H9 (cell line): ENCODE results near the gene MOBP. TPM values are rescaled to one million over a fixed set of nuclear protein-coding genes. Genes with fewer than 3 reads are reported as not detected.

Experiments used
- DNase-seq: peaks from one replicate; pipeline ENCODE4 v3.0.0-alpha.2; 2017
- H2AFZ ChIP-seq: one replicate; pipeline ENCODE4 v1.6.1; 2013; ENCODE audit warnings: mild to moderate bottlenecking, low read length, control low read depth, moderate library complexity
- H2AK5ac ChIP-seq: 2 replicates; pipeline ENCODE4 v1.6.1; 2013; ENCODE audit warnings: low read length, control low read depth, mixed read lengths; ENCODE audit not compliant: insufficient read length
- H2BK120ac ChIP-seq: one replicate; pipeline ENCODE4 v1.6.1; 2013; ENCODE audit warnings: low read depth, mild to moderate bottlenecking, low read length, control low read depth, inconsistent platforms; ENCODE audit not compliant: poor library complexity, severe bottlenecking
- H2BK12ac ChIP-seq: 2 replicates; pipeline ENCODE4 v1.6.1; 2013; ENCODE audit warnings: low read length, control low read depth, mixed read lengths, low read depth; ENCODE audit not compliant: insufficient read length
- H2BK15ac ChIP-seq: 2 replicates; pipeline ENCODE4 v1.6.1; 2013; ENCODE audit warnings: low read depth, low read length, control low read depth
- H2BK20ac ChIP-seq: one replicate; pipeline ENCODE4 v1.6.1; 2013; ENCODE audit warnings: low read depth, mild to moderate bottlenecking, low read length, control low read depth, inconsistent platforms; ENCODE audit not compliant: poor library complexity, severe bottlenecking
- H2BK5ac ChIP-seq: 2 replicates; pipeline ENCODE4 v1.6.1; 2013; ENCODE audit warnings: low read length, control low read depth, mixed read lengths; ENCODE audit not compliant: insufficient read length
- H3K14ac ChIP-seq: 2 replicates; pipeline ENCODE4 v1.6.1; 2013; ENCODE audit warnings: low read length, control low read depth; ENCODE audit not compliant: insufficient read depth
- H3K18ac ChIP-seq: 2 replicates; pipeline ENCODE4 v1.6.1; 2013; ENCODE audit warnings: low read depth, mild to moderate bottlenecking, mixed read lengths, low read length, control low read depth; ENCODE audit not compliant: insufficient read length
- H3K23ac ChIP-seq: 2 replicates; pipeline ENCODE4 v1.6.1; 2013; ENCODE audit warnings: low read length, control low read depth, mixed read lengths, low read depth; ENCODE audit not compliant: insufficient read length
- H3K23me2 ChIP-seq: 2 replicates; pipeline ENCODE4 v1.6.1; 2013; ENCODE audit warnings: low read depth, mild to moderate bottlenecking, mixed read lengths, low read length, control low read depth; ENCODE audit not compliant: insufficient read length, poor library complexity, severe bottlenecking
- H3K27ac ChIP-seq: 2 replicates; pipeline ENCODE4 v1.5.1; 2013; ENCODE audit warnings: low read length, control low read depth, mixed read lengths, low read depth; ENCODE audit not compliant: insufficient read length
- H3K27me3 ChIP-seq: 2 replicates; pipeline ENCODE4 v1.6.1; 2013; ENCODE audit warnings: low read length, control low read depth, inconsistent platforms; ENCODE audit not compliant: insufficient read depth
- H3K4ac ChIP-seq: 2 replicates; pipeline ENCODE4 v1.6.1; 2013; ENCODE audit warnings: low read depth, mild to moderate bottlenecking, control low read depth, inconsistent platforms, low read length, moderate library complexity
- H3K4me1 ChIP-seq: 2 replicates; pipeline ENCODE4 v1.6.1; 2013; ENCODE audit warnings: low read length, control low read depth, inconsistent platforms; ENCODE audit not compliant: insufficient read depth
- H3K4me2 ChIP-seq: 2 replicates; pipeline ENCODE4 v1.6.1; 2013; ENCODE audit warnings: low read length, control low read depth, mixed read lengths; ENCODE audit not compliant: insufficient read length, insufficient read depth
- H3K56ac ChIP-seq: 2 replicates; pipeline ENCODE4 v1.6.1; 2013; ENCODE audit warnings: low read depth, mild to moderate bottlenecking, mixed read lengths, low read length, control low read depth; ENCODE audit not compliant: insufficient read length
- H3K79me1 ChIP-seq: 2 replicates; pipeline ENCODE4 v1.6.1; 2013; ENCODE audit warnings: low read depth, mild to moderate bottlenecking, moderate library complexity, low read length, control low read depth, inconsistent platforms; ENCODE audit not compliant: insufficient read depth, poor library complexity, severe bottlenecking
- H3K79me2 ChIP-seq: 2 replicates; pipeline ENCODE4 v1.6.1; 2013; ENCODE audit warnings: low read length, control low read depth, inconsistent platforms; ENCODE audit not compliant: insufficient read depth
- H3K9ac ChIP-seq: 2 replicates; pipeline ENCODE4 v1.6.1; 2013; ENCODE audit warnings: low read length, control low read depth, mixed read lengths; ENCODE audit not compliant: insufficient read length; ENCODE audit errors: extremely low read depth
- H3K9me3 ChIP-seq: one replicate; pipeline ENCODE4 v1.6.1; 2013; ENCODE audit warnings: low read depth, low read length, inconsistent platforms; ENCODE audit not compliant: control insufficient read depth
- H3T11ph ChIP-seq: one replicate; pipeline ENCODE4 v1.6.1; 2013; ENCODE audit warnings: mild to moderate bottlenecking, low read length, control low read depth, inconsistent platforms
- H4K20me1 ChIP-seq: one replicate; pipeline ENCODE4 v1.6.1; 2013; ENCODE audit not compliant: control insufficient read depth, insufficient read length, insufficient read depth
- H4K5ac ChIP-seq: 2 replicates; pipeline ENCODE4 v1.6.1; 2013; ENCODE audit warnings: low read depth, mild to moderate bottlenecking, mixed read lengths, low read length, control low read depth; ENCODE audit not compliant: insufficient read length
- H4K8ac ChIP-seq: replicated peaks from 2 replicates; pipeline ENCODE4 v1.6.1; 2013; ENCODE audit warnings: low read length, control low read depth, mixed read lengths, low read depth; ENCODE audit not compliant: insufficient read length
- H4K91ac ChIP-seq: 2 replicates; pipeline ENCODE4 v1.6.1; 2013; ENCODE audit warnings: low read depth, mild to moderate bottlenecking, moderate library complexity, mixed read lengths, low read length, control low read depth; ENCODE audit not compliant: insufficient read length
- H3K27ac Mint-ChIP-seq, 3 experiments: 2 replicates in 2 of 3; 3 replicates in 1 of 3; pipeline ENCODE4 v1.8.0; 2020 to 2021; ENCODE audit warnings: mixed read lengths in 3 of 3, mild to moderate bottlenecking in 1 of 3, moderate library complexity in 1 of 3
- H3K27me3 Mint-ChIP-seq: 2 replicates; pipeline ENCODE4 v1.8.0; 2021; ENCODE audit warnings: low read depth, mild to moderate bottlenecking, moderate library complexity, mixed read lengths
- H3K36me3 Mint-ChIP-seq, 3 experiments: 2 replicates in 2 of 3; 3 replicates in 1 of 3; pipeline ENCODE4 v1.8.0; 2020 to 2021; ENCODE audit warnings: low read depth in 3 of 3, mixed read lengths in 3 of 3; ENCODE audit not compliant: insufficient read depth in 1 of 3
- H3K4me1 Mint-ChIP-seq, 2 experiments: 2 replicates each; pipeline ENCODE4 v1.8.0; 2020; ENCODE audit warnings: mixed read lengths in 2 of 2
- H3K4me3 Mint-ChIP-seq, 2 experiments: 2 replicates in 1 of 2; 3 replicates in 1 of 2; pipeline ENCODE4 v1.8.0; 2020 to 2021; ENCODE audit warnings: mild to moderate bottlenecking in 2 of 2, mixed read lengths in 2 of 2, moderate library complexity in 1 of 2
- H3K9me3 Mint-ChIP-seq, 2 experiments: 2 replicates in 1 of 2; 3 replicates in 1 of 2; pipeline ENCODE4 v1.8.0; 2020; ENCODE audit warnings: mild to moderate bottlenecking in 2 of 2, mixed read lengths in 2 of 2, moderate library complexity in 1 of 2
- WGBS: extraction: QIAGEN DNeasy Blood & Tissue Kit; methylation state at CpG from one replicate; pipeline ENCODE4 v1.1.7; 2013; ENCODE audit warnings: missing lambda C conversion rate, low lambda C conversion rate, mixed read lengths; ENCODE audit not compliant: insufficient read length; ENCODE audit errors: extremely low coverage; 5-methylcytosine and 5-hydroxymethylcytosine counted together
- total RNA-seq: library from RNA; stranded (reverse); gene quantifications from 2 replicates; pipeline ENCODE4 v1.2.1, GENCODE V29; 2021
- TF ChIP-seq, protein P1 (sequence below): fragments of 200-600 bp; sonication (generic); conservative IDR thresholded peaks from 3 replicates; pipeline ENCODE4 v1.8.0; 2021; ENCODE audit warnings: antibody characterized with exemption, mild to moderate bottlenecking

The MOBP gene
- total RNA-seq, 1 experiment from 2014 or later, result not detected

DNA sequence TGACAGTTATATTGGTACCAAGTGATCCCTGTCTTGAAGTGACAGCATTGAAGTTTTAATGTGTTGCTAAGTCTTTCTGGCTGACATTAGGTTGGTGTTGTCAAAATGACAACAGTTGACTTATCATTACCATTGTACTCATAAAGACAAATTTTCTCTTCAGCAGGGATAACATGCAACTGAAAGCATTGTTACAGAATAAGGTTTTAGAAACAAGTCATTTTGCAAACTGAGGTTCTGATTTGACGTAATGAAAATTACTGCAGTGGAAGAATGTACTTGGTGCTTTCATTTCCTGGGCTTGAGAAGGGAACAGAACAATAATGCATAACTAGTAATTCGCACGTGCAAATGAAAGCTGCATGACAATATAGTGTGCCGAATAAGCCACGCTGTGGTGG lies 75.1 kb downstream of the MOBP start:
- H2AFZ ChIP-seq, result no peak overlapping the region
- Mint-ChIP-seq H3K36me3 (no peaks in the 10 kb centered on the region), H3K27ac (no peak overlapping the region), H3K9me3 (peaks cover 0 to 3% of the 10 kb centered on the region in 2 experiments; a peak in 2 of 5 replicates), H3K27me3 (no peaks in the 10 kb centered on the region; the same call in 1 of the 2 replicates), H3K4me3 (no peak overlapping the region), H3K4me1 (peaks cover 18 to 22% of the 10 kb centered on the region in 2 experiments)
- no peak overlapping the region for H3K9ac ChIP-seq
- no peak overlapping the region for H4K5ac ChIP-seq
- WGBS, result no CpG with 5 or more reads among the region's 5 CpGs
- H3K18ac ChIP-seq, result no peak overlapping the region
- no peaks in the 10 kb centered on the region for H3K23me2 ChIP-seq
- no peak overlapping the region for H4K91ac ChIP-seq
- H3K56ac ChIP-seq, result no peak overlapping the region
- no peaks in the 10 kb centered on the region for H3K79me2 ChIP-seq
- H2BK15ac ChIP-seq, result no peak overlapping the region
- H3T11ph ChIP-seq, result no peak overlapping the region
- no peak overlapping the region for H2AK5ac ChIP-seq
- no peak overlapping the region for H3K14ac ChIP-seq
- no peak overlapping the region for H3K27ac ChIP-seq
- H2BK5ac ChIP-seq, result no peak overlapping the region
- no peak overlapping the region for H2BK120ac ChIP-seq
- no peak overlapping the region for H3K4ac ChIP-seq
- TF ChIP-seq, protein P1, sequence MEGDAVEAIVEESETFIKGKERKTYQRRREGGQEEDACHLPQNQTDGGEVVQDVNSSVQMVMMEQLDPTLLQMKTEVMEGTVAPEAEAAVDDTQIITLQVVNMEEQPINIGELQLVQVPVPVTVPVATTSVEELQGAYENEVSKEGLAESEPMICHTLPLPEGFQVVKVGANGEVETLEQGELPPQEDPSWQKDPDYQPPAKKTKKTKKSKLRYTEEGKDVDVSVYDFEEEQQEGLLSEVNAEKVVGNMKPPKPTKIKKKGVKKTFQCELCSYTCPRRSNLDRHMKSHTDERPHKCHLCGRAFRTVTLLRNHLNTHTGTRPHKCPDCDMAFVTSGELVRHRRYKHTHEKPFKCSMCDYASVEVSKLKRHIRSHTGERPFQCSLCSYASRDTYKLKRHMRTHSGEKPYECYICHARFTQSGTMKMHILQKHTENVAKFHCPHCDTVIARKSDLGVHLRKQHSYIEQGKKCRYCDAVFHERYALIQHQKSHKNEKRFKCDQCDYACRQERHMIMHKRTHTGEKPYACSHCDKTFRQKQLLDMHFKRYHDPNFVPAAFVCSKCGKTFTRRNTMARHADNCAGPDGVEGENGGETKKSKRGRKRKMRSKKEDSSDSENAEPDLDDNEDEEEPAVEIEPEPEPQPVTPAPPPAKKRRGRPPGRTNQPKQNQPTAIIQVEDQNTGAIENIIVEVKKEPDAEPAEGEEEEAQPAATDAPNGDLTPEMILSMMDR, result no peak
- no peaks in the 10 kb centered on the region for H3K9me3 ChIP-seq
- no peak for DNase-seq
- no peaks in the 10 kb centered on the region for H3K79me1 ChIP-seq
- peaks cover 7% of the 10 kb centered on the region for H3K4me1 ChIP-seq
- H2BK12ac ChIP-seq, result no peak overlapping the region
- H4K8ac ChIP-seq, result no peak overlapping the region
- H2BK20ac ChIP-seq, result no peak overlapping the region
- no peak overlapping the region for H3K23ac ChIP-seq
- no peak overlapping the region for H3K4me2 ChIP-seq
- no peaks in the 10 kb centered on the region for H4K20me1 ChIP-seq
- H3K27me3 ChIP-seq, result no peaks in the 10 kb centered on the region
